GM10248 (cell line): Measurements from ENCODE around the gene SOAT1.
A peak's percentile ranks its signal among the peaks of the same experiment; 100 is the strongest.
"Not testable (repeated sequence)": the region's sequence is repeated elsewhere in the genome, so short reads cannot be mapped to it uniquely, and the experiment has no call there.

ENCODE experiments used
- CTCF ChIA-PET: fragments of 300-600 bp; sonication (Branson Sonifier 250); formaldehyde crosslinking; extraction: SDS; loops from one replicate; lab custom pipeline; 2021; ENCODE audit warnings: antibody characterized with exemption; lab: Yijun Ruan, JAX
- POLR2A ChIA-PET: fragments of 350-650 bp; sonication (Branson Sonifier 250); formaldehyde crosslinking; extraction: SDS; loops from one replicate; lab custom pipeline; 2020; ENCODE audit warnings: antibody characterized with exemption; lab: Yijun Ruan, JAX
- DNase-seq: peaks from one replicate; pipeline ENCODE4 v3.0.0; 2012; ENCODE audit errors: extremely low spot score
- CTCF ChIP-seq: IDR thresholded peaks from 2 replicates; pipeline ENCODE4 v1.5.1; 2012; ENCODE audit warnings: mild to moderate bottlenecking, low read depth; ENCODE audit errors: extremely low read depth, missing control alignments, control extremely low read depth

SOAT1 gene

GRCh38 chr1:179293340-179294327 is at the start of gene SOAT1:
Gene SOAT1 (plus strand): TSS chr1:179293797. CDS start chr1:179302685, 8,888 bp downstream.
- ChIA-PET POLR2A (interaction anchor here (0.5 to 0.8 kb wide), 3 partner anchors 17 to 524 kb away, joined by 3 to 5 read pairs (median 3); no protein-coding TSS in a partner anchor), CTCF (interaction anchor here (0.8 to 4.1 kb wide), 15 partner anchors 9 to 219 kb away, joined by 3 to 24 read pairs (median 4); partner anchors contain the start of genes AXDND1 and TOR3A)
- DNase-seq, result peak; percentile 95
- TF ChIP-seq CTCF, result peak; percentile 23

- CTCF ChIA-PET, result interaction anchor here (1.2 to 2.1 kb wide), 2 partner anchors 13 to 123 kb away, joined by 3 to 5 read pairs; no protein-coding TSS in a partner anchor
- DNase-seq, POLR2A ChIA-PET: not testable (repeated sequence)
Measured at GRCh38 chr1:179245426-179245825, 48.2 kb upstream of the SOAT1 start.

GRCh38 chr1:179247923-179248322 is 45.7 kb upstream of the SOAT1 start:
- TF ChIP-seq CTCF, result no peak
- ChIA-PET CTCF (interaction anchor here (0.7 to 1.8 kb wide), 3 partner anchors 123 to 562 kb away, joined by 3 to 5 read pairs (median 4); no protein-coding TSS in a partner anchor), POLR2A (no interaction called here)
- DNase-seq, result no peak

GRCh38 chr1:179251675-179252074 is 41.9 kb upstream of the SOAT1 start:
- ChIA-PET POLR2A (no interaction called here), CTCF (interaction anchor here (0.6 to 2.0 kb wide), 13 partner anchors 12 to 928 kb away, joined by 3 to 11 read pairs (median 3); no protein-coding TSS in a partner anchor)
- DNase-seq, result no peak
- TF ChIP-seq CTCF, result peak; percentile 43

DNA sequence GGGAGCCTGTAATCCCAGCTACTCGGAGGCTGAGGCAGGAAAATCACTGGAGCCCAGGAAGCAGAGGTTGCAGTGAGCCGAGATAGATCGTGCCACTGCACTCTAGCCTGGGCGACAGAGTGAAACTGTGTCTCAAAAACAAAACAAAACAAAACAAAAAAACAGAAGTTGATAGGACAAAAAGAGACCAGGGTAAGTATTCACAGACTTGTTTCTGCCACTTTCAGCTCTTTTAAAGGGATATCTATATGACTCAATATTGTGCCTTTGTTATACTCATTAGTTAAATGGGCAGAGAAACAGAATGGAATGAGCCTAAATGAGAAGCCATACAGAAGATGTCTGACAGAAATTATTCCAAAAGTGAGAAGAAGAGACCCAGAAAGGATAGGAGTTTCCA is 41.0 kb upstream of the SOAT1 start:
- no peak for DNase-seq
- POLR2A ChIA-PET, result no interaction called here
- TF ChIP-seq CTCF, result no peak

DNA sequence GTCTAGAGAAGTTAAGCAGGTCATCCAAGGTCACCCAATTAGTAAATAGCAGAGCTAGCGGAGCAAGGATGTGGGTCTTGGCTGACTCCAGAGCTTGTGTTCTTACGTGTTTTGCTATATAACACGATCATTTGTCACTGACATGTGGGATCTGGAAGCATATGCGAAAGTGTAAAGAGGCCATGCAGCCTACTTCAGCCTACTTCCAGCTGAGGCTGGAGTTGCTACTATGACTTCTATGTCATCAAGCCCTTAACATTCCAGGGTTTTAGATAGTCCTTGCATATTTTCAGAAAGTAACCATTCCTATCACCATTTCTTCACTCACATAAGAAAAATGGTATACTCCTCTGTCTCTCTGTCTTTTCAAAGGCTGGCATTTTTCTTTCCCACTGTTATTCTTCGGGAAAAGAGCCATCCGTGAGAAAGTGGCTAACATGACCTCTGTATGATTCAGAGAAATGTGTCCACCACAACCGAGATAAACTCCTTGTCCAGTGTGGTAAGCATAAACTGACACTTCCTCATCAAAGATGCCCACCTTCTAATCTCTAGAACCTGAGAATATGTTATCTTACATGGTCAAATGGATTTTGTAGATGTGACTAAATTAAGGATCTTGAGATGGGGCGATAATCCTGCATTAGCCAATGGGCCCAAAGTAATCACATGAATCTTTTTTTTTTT is 40.2 kb upstream of the SOAT1 start:
- TF ChIP-seq CTCF, result no peak
- no peak for DNase-seq
- CTCF ChIA-PET, result interaction anchor here (1.2 kb wide), 1 partner anchor 8 kb away, joined by 4 read pairs; no protein-coding TSS in a partner anchor
- POLR2A ChIA-PET, result no interaction called here

More for the DNA sequence above, 41.0 kb upstream of the SOAT1 start:
- CTCF ChIA-PET, result interaction anchor here (1.0 to 2.0 kb wide), 7 partner anchors 9 to 562 kb away, joined by 3 to 11 read pairs (median 4); no protein-coding TSS in a partner anchor
